Stimulated activated CD4-positive, alpha-beta T cell treated with anti-CD3 and anti-CD28 coated beads, Interleukin-15, amount 100 ng/mL, for 48 hours (primary cell): ENCODE measurements around the gene DCHS1.

Experiments used
- DNase-seq, 2 donors: peaks; one replicate each; pipeline ENCODE4 v3.0.0-alpha.2; 2020; ENCODE audit warnings: low read depth in 2 of 2

The DCHS1 gene

GRCh38 chr11:6647836-6648235, 7.8 kb downstream of the DCHS1 start:
- DNase-seq: no peak

- no peak for DNase-seq
Measured at GRCh38 chr11:6646918-6647679, 8.5 kb downstream of the DCHS1 start.

GRCh38 chr11:6646576-6646917, 9.1 kb downstream of the DCHS1 start:
- DNase-seq: no peak

GRCh38 chr11:6646071-6646470, 9.5 kb downstream of the DCHS1 start:
- no peak for DNase-seq

GRCh38 chr11:6642957-6643356, 12.7 kb downstream of the DCHS1 start:
- no peak for DNase-seq

- no peak for DNase-seq
Measured at GRCh38 chr11:6640985-6641701, 14.5 kb downstream of the DCHS1 start.

- no peak for DNase-seq
Measured at GRCh38 chr11:6640036-6640984, 15.3 kb downstream of the DCHS1 start.

- no peak for DNase-seq
Measured at GRCh38 chr11:6638429-6638828, 17.2 kb downstream of the DCHS1 start.

GRCh38 chr11:6637871-6638270, 17.7 kb downstream of the DCHS1 start:
- no peak for DNase-seq

- no peak for DNase-seq
Measured at GRCh38 chr11:6636480-6636879, 19.1 kb downstream of the DCHS1 start.

- DNase-seq: no peak
Measured at GRCh38 chr11:6635082-6635932, 20.3 kb downstream of the DCHS1 start.

GRCh38 chr11:6634534-6634933, 21.1 kb downstream of the DCHS1 start:
- no peak for DNase-seq

GRCh38 chr11:6633422-6634408, 21.9 kb downstream of the DCHS1 start:
- no peak for DNase-seq

- no peak for DNase-seq
Measured at GRCh38 chr11:6632116-6633073, 23.2 kb downstream of the DCHS1 start.

- no peak for DNase-seq
Measured at GRCh38 chr11:6631361-6631890, 24.2 kb downstream of the DCHS1 start.

GRCh38 chr11:6630632-6631291, 24.8 kb downstream of the DCHS1 start:
- DNase-seq: no peak

- DNase-seq: no peak
Measured at GRCh38 chr11:6629892-6630631, 25.5 kb downstream of the DCHS1 start.

GRCh38 chr11:6629573-6629891, 26.1 kb downstream of the DCHS1 start:
- no peak for DNase-seq
